Mammary epithelial cell (primary cell): ENCODE data around the gene PAM.

Experiments
- EZH2 ChIP-seq: IDR thresholded peaks from 2 replicates; pipeline ENCODE4 v1.6.1; 2012; ENCODE audit warnings: low read length, inconsistent platforms, borderline replicate concordance
- TF ChIP-seq, protein P1 (sequence below), 2 donors: IDR thresholded peaks in 1 of 2; conservative IDR thresholded peaks in 1 of 2; 2 replicates each; pipeline ENCODE4 v1.5.1; 2011 to 2012; ENCODE audit warnings: inconsistent platforms in 2 of 2, low read length in 2 of 2, mild to moderate bottlenecking in 2 of 2, control low read depth in 1 of 2, low read depth in 1 of 2; ENCODE audit not compliant: insufficient read depth in 1 of 2; ENCODE audit errors: extremely low read depth in 1 of 2

DNA sequence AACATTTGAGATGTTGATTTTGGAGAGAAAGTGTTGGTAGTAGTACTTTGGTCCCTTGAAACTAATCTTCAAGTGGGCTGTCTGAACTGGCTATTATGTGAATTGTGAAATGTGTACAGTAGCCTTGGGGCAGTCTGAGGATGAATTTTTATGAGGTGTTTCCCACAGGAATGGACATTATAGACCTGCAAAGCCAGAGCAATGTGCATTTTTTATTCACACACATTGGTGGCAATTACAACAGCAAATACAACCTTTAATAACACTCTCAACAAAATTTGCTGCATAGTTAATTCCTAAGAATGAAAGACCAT lies 147.0 kb downstream of the PAM start:
- TF ChIP-seq EZH2, result no peak
- TF ChIP-seq, protein P1, sequence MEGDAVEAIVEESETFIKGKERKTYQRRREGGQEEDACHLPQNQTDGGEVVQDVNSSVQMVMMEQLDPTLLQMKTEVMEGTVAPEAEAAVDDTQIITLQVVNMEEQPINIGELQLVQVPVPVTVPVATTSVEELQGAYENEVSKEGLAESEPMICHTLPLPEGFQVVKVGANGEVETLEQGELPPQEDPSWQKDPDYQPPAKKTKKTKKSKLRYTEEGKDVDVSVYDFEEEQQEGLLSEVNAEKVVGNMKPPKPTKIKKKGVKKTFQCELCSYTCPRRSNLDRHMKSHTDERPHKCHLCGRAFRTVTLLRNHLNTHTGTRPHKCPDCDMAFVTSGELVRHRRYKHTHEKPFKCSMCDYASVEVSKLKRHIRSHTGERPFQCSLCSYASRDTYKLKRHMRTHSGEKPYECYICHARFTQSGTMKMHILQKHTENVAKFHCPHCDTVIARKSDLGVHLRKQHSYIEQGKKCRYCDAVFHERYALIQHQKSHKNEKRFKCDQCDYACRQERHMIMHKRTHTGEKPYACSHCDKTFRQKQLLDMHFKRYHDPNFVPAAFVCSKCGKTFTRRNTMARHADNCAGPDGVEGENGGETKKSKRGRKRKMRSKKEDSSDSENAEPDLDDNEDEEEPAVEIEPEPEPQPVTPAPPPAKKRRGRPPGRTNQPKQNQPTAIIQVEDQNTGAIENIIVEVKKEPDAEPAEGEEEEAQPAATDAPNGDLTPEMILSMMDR (conservative IDR thresholded peaks at IDR 0.05 in 1 of 2, IDR thresholded peaks at IDR 0.05 in 1 of 2; ENCODE audit: extremely low read depth in 1 of 2, insufficient read depth in 1 of 2, low read depth in 1 of 2, low read length in 2 of 2), result no peak
